PFSK-1 (cell line): ENCODE data around the gene FZR1.

Experiments
- REST ChIP-seq, 2 experiments: IDR thresholded peaks; 2 replicates each; pipeline versions ENCODE4 v1.6.1 to v1.8.0; 2011 to 2012; ENCODE audit warnings: low read depth in 2 of 2, low read length in 2 of 2, control low read depth in 1 of 2, inconsistent platforms in 1 of 2, mild to moderate bottlenecking in 1 of 2, moderate library complexity in 1 of 2; ENCODE audit not compliant: insufficient read depth in 1 of 2
- TAF1 ChIP-seq: IDR thresholded peaks from 2 replicates; pipeline ENCODE4 v1.6.1; 2012; ENCODE audit warnings: low read length, control low read depth, borderline replicate concordance; ENCODE audit not compliant: insufficient read depth

GRCh38 chr19:3514930-3515329 is 8.8 kb downstream of the FZR1 start:
- TF ChIP-seq TAF1, result no peak
- TF ChIP-seq REST (IDR thresholded peaks at IDR 0.05; ENCODE audit: insufficient read depth in 1 of 2, low read depth in 2 of 2, low read length in 2 of 2), result no peak
